Panc1 (cell line): ENCODE measurements around the gene SCN8A. TPM values are rescaled to one million over a fixed set of nuclear protein-coding genes. Genes with fewer than 3 reads are reported as not detected.

ENCODE experiments used
- ATAC-seq: fragments of 200-7000 bp; cut with Tn5 transposase; 2 replicates; pipeline ENCODE4 v1.9.1; 2020; ENCODE audit warnings: mild to moderate bottlenecking, moderate library complexity
- BruUV-seq: library from RNA; stranded (reverse); fragments of 400-500 nt; replicated peaks from 2 replicates; lab custom pipeline; 2021; lab: Mats Ljungman, UMichigan
- CTCF ChIA-PET: fragments of 300-600 bp; sonication (Branson Sonifier 250); formaldehyde crosslinking; loops from one replicate; lab custom pipeline; 2022; ENCODE audit warnings: antibody characterized with exemption; lab: Charles Lee
- POLR2A ChIA-PET: fragments of 300-600 bp; sonication (Branson Sonifier 250); formaldehyde crosslinking; loops from one replicate; lab custom pipeline; 2022; ENCODE audit warnings: antibody characterized with exemption; lab: Charles Lee
- DNase-seq: peaks from one replicate; pipeline ENCODE4 v3.0.0-alpha.2; 2010; ENCODE audit warnings: low read depth, low spot score
- H3K27ac ChIP-seq: 2 replicates; pipeline ENCODE4 v1.5.1; 2011; ENCODE audit warnings: mild to moderate bottlenecking, low read length, inconsistent platforms
- H3K27me3 ChIP-seq: fragments of 200-500 bp; sonication (Bioruptor generic); 2 replicates; pipeline ENCODE4 v1.6.0; 2014; ENCODE audit warnings: low read length, inconsistent platforms; ENCODE audit not compliant: control insufficient read depth, insufficient read depth
- H3K36me3 ChIP-seq: fragments of 200-500 bp; sonication (Bioruptor generic); 2 replicates; pipeline ENCODE4 v1.5.1; 2014; ENCODE audit warnings: inconsistent platforms, mild to moderate bottlenecking, low read length, moderate library complexity; ENCODE audit not compliant: control insufficient read depth, insufficient read depth
- H3K4me1 ChIP-seq: 2 replicates; pipeline ENCODE4 v1.5.1; 2011; ENCODE audit warnings: inconsistent platforms, mild to moderate bottlenecking, low read length, moderate library complexity; ENCODE audit not compliant: control insufficient read depth, insufficient read depth
- H3K4me3 ChIP-seq, 2 experiments: 2 replicates each; pipeline ENCODE4 v1.5.1; 2011 to 2012; ENCODE audit warnings: low read depth in 2 of 2, low read length in 2 of 2, mild to moderate bottlenecking in 2 of 2, inconsistent platforms in 1 of 2, moderate library complexity in 1 of 2
- H3K9me3 ChIP-seq: fragments of 200-500 bp; sonication (Bioruptor generic); 2 replicates; pipeline ENCODE4 v1.5.1; 2014; ENCODE audit warnings: low read depth, mild to moderate bottlenecking, inconsistent platforms, low read length, moderate library complexity; ENCODE audit not compliant: control insufficient read depth, insufficient read depth
- CTCF ChIP-seq: fragments of 450-650 bp; IDR thresholded peaks from 2 replicates; pipeline ENCODE4 v1.5.1; 2017; ENCODE audit warnings: mild to moderate bottlenecking
- POLR2AphosphoS5 ChIP-seq: IDR thresholded peaks from 2 replicates; pipeline ENCODE4 v1.6.1; 2012; ENCODE audit warnings: mild to moderate bottlenecking, low read depth, low read length, moderate library complexity
- REST ChIP-seq, 2 experiments: IDR thresholded peaks; 2 replicates each; pipeline ENCODE4 v1.6.1; 2011 to 2012; ENCODE audit warnings: low read depth in 2 of 2, control low read depth in 1 of 2, low read length in 1 of 2, mild to moderate bottlenecking in 1 of 2, moderate library complexity in 1 of 2; ENCODE audit not compliant: insufficient read depth in 1 of 2
- SIN3A ChIP-seq: IDR thresholded peaks from 2 replicates; pipeline ENCODE4 v1.6.1; 2012; ENCODE audit warnings: low read depth, mild to moderate bottlenecking, low read length, moderate library complexity, borderline replicate concordance; ENCODE audit not compliant: insufficient read depth
- TCF7L2 ChIP-seq: IDR thresholded peaks from 2 replicates; pipeline ENCODE4 v1.6.1; 2011; ENCODE audit warnings: mild to moderate bottlenecking, low read depth, low read length, inconsistent platforms
- in situ Hi-C: cut with HindIII; loops from 2 replicates; pipeline ENCODE4 v1.10.0; 2016; ENCODE audit warnings: low sequenced_read_pairs, low pct_unique_long_range_greater_than_20kb
- intact Hi-C: fragments of 100-400 bp; cut with micrococcal nuclease; formaldehyde crosslinking; loops from one replicate; pipeline ENCODE4 v1.10.0; 2022; ENCODE audit not compliant: unreplicated experiment
- total RNA-seq: library from RNA; stranded (reverse); gene quantifications from one replicate; pipeline ENCODE4 v1.2.1, GENCODE V29; 2021; ENCODE audit not compliant: unreplicated experiment

The SCN8A gene
- total RNA-seq, 1 experiment from 2014 or later, result 8.6 TPM

- Histone ChIP-seq H3K36me3 (no peaks in the 10 kb centered on the region), H3K27ac (no peak overlapping the region), H3K4me3 (no peak overlapping the region), H3K4me1 (no peaks in the 10 kb centered on the region), H3K9me3 (no peaks in the 10 kb centered on the region), H3K27me3 (no peaks in the 10 kb centered on the region)
- no peak for DNase-seq
- in situ Hi-C loops, result no loop called here
- ATAC-seq, result no peak
- POLR2A ChIA-PET, result no interaction called here
- BruUV-seq, result no TSS peak
- TF ChIP-seq CTCF (no peak), REST (IDR thresholded peaks at IDR 0.05; ENCODE audit: insufficient read depth in 1 of 2, low read depth in 2 of 2, low read length in 1 of 2) (no peak), POLR2AphosphoS5 (no peak), SIN3A (no peak), TCF7L2 (no peak)
- CTCF ChIA-PET, result interaction anchor here (0.6 kb wide), 1 partner anchor 67 kb away, joined by 3 read pairs; no protein-coding TSS in a partner anchor
- intact Hi-C loops, result no loop called here
Observed at GRCh38 chr12:51666696-51667095, 75.7 kb downstream of the SCN8A start.

DNA sequence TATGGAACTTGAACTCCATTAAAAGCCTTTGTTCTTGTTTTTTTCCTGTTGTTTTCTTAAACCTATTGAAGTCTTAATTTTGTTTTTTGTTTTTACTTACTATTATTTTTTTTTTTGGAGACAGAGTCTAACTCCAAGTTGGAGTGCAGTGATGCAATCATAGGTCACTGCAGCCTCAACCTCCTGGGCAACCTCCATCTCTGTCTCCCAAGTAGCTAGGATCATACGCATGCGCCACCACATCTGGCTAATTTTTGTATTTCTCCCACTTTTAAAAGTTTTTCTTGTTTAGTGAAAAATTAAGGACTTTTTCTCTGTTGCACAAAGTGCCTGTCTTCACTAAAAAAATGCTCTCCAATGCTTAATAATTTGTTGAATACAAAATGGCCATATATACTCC is 76.2 kb downstream of the SCN8A start:
- no peaks in the 10 kb centered on the region for H3K27me3 ChIP-seq
- H3K9me3 ChIP-seq, result no peaks in the 10 kb centered on the region
- H3K4me3 ChIP-seq, result no peak overlapping the region
- no TSS peak for BruUV-seq
- no peaks in the 10 kb centered on the region for H3K36me3 ChIP-seq
- no peak overlapping the region for H3K27ac ChIP-seq
- intact Hi-C loops (no loop called here), in situ Hi-C loops (no loop called here)
- POLR2A ChIA-PET, result no interaction called here
- ATAC-seq (no peak), DNase-seq (no peak)
- H3K4me1 ChIP-seq, result no peaks in the 10 kb centered on the region
- no peak for TF ChIP-seq TCF7L2
- TF ChIP-seq POLR2AphosphoS5, result no peak
- TF ChIP-seq CTCF, result no peak
- no peak for TF ChIP-seq SIN3A
- TF ChIP-seq REST (IDR thresholded peaks at IDR 0.05; ENCODE audit: insufficient read depth in 1 of 2, low read depth in 2 of 2, low read length in 1 of 2), result no peak
- CTCF ChIA-PET, result no interaction called here
